Measurements from ENCODE around the gene SLC2A4RG.
"Not testable (repeated sequence)": the region's sequence is repeated elsewhere in the genome, so short reads cannot be mapped to it uniquely, and the experiment has no call there.

SLC2A4RG gene

DNA sequence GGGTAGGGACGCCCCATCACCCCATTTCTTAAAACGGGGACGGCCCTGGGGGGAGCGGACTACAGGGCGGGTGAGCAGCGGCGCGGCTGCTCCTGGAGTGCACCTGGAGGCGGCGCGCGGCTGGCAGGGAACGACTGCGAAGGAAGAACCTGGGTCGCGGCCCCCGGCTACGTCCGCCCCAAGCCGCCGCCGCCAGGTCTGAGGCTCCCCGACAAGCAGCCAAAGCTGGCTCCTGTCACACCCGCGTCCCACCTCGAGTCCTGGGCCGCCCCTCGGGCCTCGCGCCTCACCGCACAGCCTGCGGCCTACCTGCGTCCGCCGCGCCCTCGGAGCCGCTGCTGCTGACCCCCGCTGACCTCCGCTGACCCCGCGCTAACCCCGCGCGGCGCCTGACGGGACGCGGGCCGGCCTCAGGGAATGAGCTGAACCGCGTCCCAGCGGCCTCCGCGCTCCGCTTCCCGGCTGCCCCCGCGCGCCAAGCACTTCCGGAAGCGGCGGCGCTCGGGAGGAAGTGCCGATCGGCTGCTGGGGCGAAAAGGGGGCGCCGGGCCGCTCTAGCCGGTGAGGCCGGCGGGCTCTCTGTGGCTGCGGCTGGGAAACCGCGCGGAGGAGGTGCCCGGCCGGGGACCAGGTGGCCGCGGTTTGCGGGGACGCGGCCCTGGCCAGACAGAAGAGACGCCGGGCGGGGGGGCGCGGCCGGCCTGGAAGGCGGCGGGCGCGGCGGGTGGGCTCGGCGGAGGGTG lies 31.8 kb upstream of the SLC2A4RG start, which contains the start of the genes ARFRP1 and ZGPAT:
Gene ARFRP1, minus strand, starts transcription at position 419 of the 743 bp plus-strand sequence. CDS start 885 bp downstream, outside the sequence.
Gene ZGPAT, plus strand, starts transcription at position 482 of the 743 bp plus-strand sequence. CDS start 542 bp downstream, outside the sequence.
- H3K27me3 ChIP-seq (ENCODE audit: control insufficient read depth in 1 of 2, insufficient read depth in 2 of 2, low read length in 2 of 2) = no peaks in the 10 kb centered on the region
- peak within 1 kb of the TSS; percentile 57 for H3K9ac ChIP-seq (ENCODE audit: low read length)
- H3K4me3 ChIP-seq (ENCODE audit: low read depth in 1 of 2, low read length in 2 of 2) = peak within 1 kb of the TSS; percentile 71 to 78
- H3K36me3 ChIP-seq (ENCODE audit: insufficient read depth, low read length) = peaks cover 41% of the 10 kb centered on the region
- H3K4me1 ChIP-seq (ENCODE audit: insufficient read depth, low read length) = peaks cover 26% of the 10 kb centered on the region
- H3K27ac ChIP-seq (ENCODE audit: low read depth, low read length) = peak within 1 kb of the TSS; percentile 83
- H3K9me3 ChIP-seq (ENCODE audit: low read length) = no peaks in the 10 kb centered on the region

DNA sequence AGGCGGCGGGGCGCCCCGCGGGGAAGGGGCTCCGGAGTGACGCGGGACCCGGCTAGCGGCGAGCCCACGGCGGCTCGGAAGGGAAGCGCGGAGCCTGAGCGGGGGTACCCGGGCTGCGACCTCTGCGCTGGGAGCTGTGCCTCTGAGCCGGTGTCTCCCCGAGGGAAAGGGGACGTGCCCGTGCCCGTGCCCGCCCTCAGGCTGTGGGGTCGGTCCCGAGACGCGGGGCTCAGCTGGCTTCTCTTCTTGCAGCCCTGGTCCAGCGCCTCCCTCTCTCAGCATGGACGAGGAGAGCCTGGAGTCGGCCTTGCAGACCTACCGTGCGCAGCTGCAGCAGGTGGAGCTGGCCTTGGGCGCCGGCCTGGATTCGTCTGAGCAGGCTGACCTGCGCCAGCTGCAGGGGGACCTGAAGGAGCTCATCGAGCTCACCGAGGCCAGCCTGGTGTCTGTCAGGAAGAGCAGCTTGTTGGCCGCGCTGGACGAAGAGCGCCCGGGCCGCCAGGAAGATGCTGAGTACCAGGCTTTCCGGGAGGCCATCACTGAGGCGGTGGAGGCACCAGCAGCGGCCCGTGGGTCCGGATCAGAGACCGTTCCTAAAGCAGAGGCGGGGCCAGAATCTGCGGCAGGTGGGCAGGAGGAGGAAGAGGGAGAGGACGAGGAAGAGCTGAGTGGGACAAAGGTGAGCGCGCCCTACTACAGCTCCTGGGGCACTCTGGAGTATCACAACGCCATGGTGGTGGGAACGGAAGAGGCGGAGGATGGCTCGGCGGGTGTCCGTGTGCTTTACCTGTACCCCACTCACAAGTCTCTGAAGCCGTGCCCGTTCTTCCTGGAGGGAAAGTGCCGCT lies 31.1 kb upstream of the SLC2A4RG start:
- H3K4me1 ChIP-seq (ENCODE audit: insufficient read depth, low read length) = peaks cover 26% of the 10 kb centered on the region
- H3K9me3 ChIP-seq (ENCODE audit: low read length) = no peaks in the 10 kb centered on the region
- no peaks in the 10 kb centered on the region for H3K27me3 ChIP-seq (ENCODE audit: control insufficient read depth in 1 of 2, insufficient read depth in 2 of 2, low read length in 2 of 2)
- no peak overlapping the region for H3K9ac ChIP-seq (ENCODE audit: low read length)
- peak overlapping the region; percentile 63 to 78 for H3K4me3 ChIP-seq (ENCODE audit: low read depth in 1 of 2, low read length in 2 of 2)
- H3K36me3 ChIP-seq (ENCODE audit: insufficient read depth, low read length) = peaks cover 41% of the 10 kb centered on the region
- H3K27ac ChIP-seq (ENCODE audit: low read depth, low read length) = peak overlapping the region; percentile 41

DNA sequence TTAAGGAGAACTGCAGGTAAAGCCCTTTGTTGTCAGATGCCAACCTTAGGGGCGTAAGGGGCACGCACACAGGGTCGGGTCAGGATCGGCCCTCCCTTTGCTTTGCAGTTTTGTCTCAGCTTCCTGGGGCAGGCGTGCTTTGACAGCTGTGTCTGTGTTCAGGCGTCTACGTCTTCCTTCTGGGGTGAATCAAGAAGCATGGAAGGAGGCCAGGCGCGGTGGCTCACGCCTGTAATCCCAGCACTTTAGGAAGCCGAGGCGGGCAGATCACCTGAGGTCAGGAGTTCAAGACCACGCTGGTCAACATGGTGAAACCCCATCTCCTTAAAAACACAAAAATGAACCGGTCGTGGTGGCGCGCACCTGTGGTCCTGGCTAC lies 30.4 kb upstream of the SLC2A4RG start:
- Histone ChIP-seq H3K36me3 (ENCODE audit: insufficient read depth, low read length) (peaks cover 41% of the 10 kb centered on the region), H3K27ac (ENCODE audit: low read depth, low read length) (no peak overlapping the region), H3K9ac (ENCODE audit: low read length) (no peak overlapping the region), H3K4me1 (ENCODE audit: insufficient read depth, low read length) (peaks cover 26% of the 10 kb centered on the region), H3K27me3 (ENCODE audit: control insufficient read depth in 1 of 2, insufficient read depth in 2 of 2, low read length in 2 of 2) (no peaks in the 10 kb centered on the region), H3K9me3 (ENCODE audit: low read length) (no peaks in the 10 kb centered on the region), H3K4me3 (ENCODE audit: low read depth in 1 of 2, low read length in 2 of 2) (peak overlapping the region; percentile 63 to 78)

DNA sequence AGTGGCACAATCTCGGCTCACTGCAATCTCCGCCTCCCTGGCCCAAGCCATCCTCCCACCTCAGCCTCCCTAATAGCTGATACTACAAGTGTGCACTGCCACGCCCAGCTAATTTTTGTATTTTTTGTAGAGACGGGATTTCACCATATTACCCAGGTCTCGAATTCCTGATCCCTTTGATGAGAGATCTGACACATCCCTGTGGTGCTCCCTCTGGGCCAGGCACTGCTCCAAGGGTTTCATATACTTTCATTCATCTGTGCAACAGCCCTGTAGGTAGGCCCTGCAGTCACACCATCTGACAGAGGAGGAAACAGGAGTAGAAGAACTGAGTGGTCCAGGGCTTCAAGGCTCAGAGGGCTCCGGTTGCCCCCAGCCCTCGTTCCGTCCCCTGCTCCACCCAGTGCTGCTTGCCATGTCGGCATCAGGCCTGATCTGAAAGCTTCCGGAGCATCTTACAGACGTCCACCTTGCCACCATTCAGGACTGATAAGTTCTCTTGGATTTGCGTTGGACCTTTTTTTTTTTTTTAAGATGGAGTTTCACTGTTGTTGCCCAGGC lies 28.4 kb upstream of the SLC2A4RG start:
- H3K27me3 ChIP-seq (ENCODE audit: control insufficient read depth in 1 of 2, insufficient read depth in 2 of 2, low read length in 2 of 2) = no peaks in the 10 kb centered on the region
- peaks cover 23% of the 10 kb centered on the region for H3K36me3 ChIP-seq (ENCODE audit: insufficient read depth, low read length)
- no peak overlapping the region for H3K27ac ChIP-seq (ENCODE audit: low read depth, low read length)
- H3K9me3 ChIP-seq (ENCODE audit: low read length) = no peaks in the 10 kb centered on the region
- H3K9ac ChIP-seq (ENCODE audit: low read length) = no peak overlapping the region
- no peak overlapping the region for H3K4me3 ChIP-seq (ENCODE audit: low read depth in 1 of 2, low read length in 2 of 2)
- peaks cover 23% of the 10 kb centered on the region for H3K4me1 ChIP-seq (ENCODE audit: insufficient read depth, low read length)

DNA sequence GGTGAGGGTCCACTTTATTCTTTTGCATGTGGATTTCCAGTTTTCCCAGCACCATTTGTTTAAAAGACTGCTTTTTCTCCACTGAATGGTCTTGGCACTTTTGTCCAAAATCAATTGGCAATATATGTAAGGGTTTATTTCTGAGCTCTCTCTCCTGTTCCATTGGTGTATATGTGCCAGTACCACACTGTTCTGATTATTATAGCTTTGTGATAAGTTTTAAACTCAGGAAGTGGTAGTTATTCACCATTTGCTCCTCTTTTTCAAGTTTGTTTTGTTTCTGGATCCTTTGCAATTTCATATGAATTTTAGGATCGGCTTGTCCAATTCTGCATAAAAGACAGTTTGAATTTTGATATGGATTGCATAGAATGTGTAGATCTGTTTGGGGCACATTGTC lies 27.4 kb upstream of the SLC2A4RG start:
- Histone ChIP-seq H3K9me3 (ENCODE audit: low read length) (no peaks in the 10 kb centered on the region), H3K27me3 (ENCODE audit: control insufficient read depth in 1 of 2, insufficient read depth in 2 of 2, low read length in 2 of 2) (no peaks in the 10 kb centered on the region), H3K36me3 (ENCODE audit: insufficient read depth, low read length) (peaks cover 23% of the 10 kb centered on the region), H3K4me3 (ENCODE audit: low read depth in 1 of 2, low read length in 2 of 2) (no peak overlapping the region), H3K9ac (ENCODE audit: low read length) (no peak overlapping the region), H3K4me1 (ENCODE audit: insufficient read depth, low read length) (peaks cover 14% of the 10 kb centered on the region), H3K27ac (ENCODE audit: low read depth, low read length) (no peak overlapping the region)

DNA sequence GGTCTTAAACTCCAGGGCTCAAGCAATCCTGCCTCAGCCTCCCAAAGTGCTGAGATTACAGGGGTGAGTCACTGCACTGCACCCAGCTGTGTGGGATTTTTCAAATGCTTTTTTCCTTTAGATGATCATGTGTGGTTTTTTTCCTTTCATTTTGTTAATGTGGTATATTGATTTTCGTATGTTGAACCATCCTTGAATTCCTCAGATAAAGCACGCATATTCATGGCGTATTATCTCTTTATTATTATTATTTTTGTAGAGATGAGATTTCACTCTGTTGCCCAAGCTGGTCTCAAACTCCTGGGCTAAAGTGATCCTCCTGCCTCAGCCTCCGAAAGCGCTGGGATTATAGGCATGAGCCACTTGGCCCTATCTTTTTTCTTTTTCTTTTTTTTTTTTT lies 24.7 kb upstream of the SLC2A4RG start:
- peaks cover 3% of the 10 kb centered on the region for H3K9me3 ChIP-seq (ENCODE audit: low read length)
- peaks cover 3% of the 10 kb centered on the region for H3K4me1 ChIP-seq (ENCODE audit: insufficient read depth, low read length)
- H3K9ac ChIP-seq (ENCODE audit: low read length) = no peak overlapping the region
- no peak overlapping the region for H3K27ac ChIP-seq (ENCODE audit: low read depth, low read length)
- no peaks in the 10 kb centered on the region for H3K27me3 ChIP-seq (ENCODE audit: control insufficient read depth in 1 of 2, insufficient read depth in 2 of 2, low read length in 2 of 2)
- H3K4me3 ChIP-seq (ENCODE audit: low read depth in 1 of 2, low read length in 2 of 2) = no peak overlapping the region
- H3K36me3 ChIP-seq (ENCODE audit: insufficient read depth, low read length) = peaks cover 18% of the 10 kb centered on the region

DNA sequence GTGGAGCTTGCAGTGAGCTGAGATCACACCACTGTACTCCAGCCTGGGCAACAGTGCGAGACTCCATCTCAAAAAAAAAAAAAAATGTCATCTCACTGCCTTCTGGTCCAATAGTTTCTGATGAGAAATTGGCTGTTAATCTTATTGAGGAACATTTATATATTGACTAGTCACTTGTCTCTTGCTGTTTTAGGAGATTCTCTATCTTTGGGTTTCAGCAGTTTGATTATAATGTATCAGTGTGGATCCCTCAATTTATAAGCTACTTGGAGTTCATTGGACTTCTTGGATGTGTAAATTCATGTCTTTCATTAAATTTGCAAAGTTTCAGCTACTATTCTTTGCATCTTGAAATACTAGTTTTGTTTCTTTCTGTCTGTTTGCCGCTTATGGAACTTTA lies 20.6 kb upstream of the SLC2A4RG start:
- H3K4me3 ChIP-seq (ENCODE audit: low read depth in 1 of 2, low read length in 2 of 2) = no peak overlapping the region
- H3K9ac ChIP-seq (ENCODE audit: low read length) = no peak overlapping the region
- no peaks in the 10 kb centered on the region for H3K27me3 ChIP-seq (ENCODE audit: control insufficient read depth in 1 of 2, insufficient read depth in 2 of 2, low read length in 2 of 2)
- H3K36me3 ChIP-seq (ENCODE audit: insufficient read depth, low read length) = peaks cover 19% of the 10 kb centered on the region
- no peaks in the 10 kb centered on the region for H3K4me1 ChIP-seq (ENCODE audit: insufficient read depth, low read length)
- no peak overlapping the region for H3K27ac ChIP-seq (ENCODE audit: low read depth, low read length)
- peaks cover 3% of the 10 kb centered on the region for H3K9me3 ChIP-seq (ENCODE audit: low read length)

DNA sequence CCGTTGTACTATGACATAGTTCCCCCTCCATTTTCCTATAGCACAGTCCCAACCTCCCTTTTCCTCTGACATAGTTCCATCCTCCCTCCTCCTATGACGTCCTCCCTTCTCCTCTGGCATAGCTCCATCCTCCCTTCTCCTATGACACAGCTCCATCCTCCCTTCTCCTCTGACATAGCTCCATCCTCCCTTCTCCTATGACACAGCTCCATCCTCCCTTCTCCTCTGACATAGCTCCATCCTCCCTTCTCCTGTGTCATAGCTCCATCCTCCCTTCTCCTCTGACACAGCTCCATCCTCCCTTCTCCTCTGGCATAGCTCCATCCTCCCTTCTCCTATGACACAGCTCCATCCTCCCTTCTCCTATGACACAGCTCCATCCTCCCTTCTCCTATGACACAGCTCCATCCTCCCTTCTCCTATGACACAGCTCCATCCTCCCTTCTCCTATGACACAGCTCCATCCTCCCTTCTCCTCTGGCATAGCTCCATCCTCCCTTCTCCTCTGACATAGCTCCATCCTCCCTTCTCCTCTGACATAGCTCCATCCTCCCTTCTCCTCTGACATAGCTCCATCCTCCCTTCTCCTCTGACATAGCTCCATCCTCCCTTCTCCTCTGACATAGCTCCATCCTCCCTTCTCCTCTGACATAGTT lies 16.5 kb upstream of the SLC2A4RG start:
- H3K36me3 ChIP-seq (ENCODE audit: insufficient read depth, low read length) = not testable (repeated sequence)

DNA sequence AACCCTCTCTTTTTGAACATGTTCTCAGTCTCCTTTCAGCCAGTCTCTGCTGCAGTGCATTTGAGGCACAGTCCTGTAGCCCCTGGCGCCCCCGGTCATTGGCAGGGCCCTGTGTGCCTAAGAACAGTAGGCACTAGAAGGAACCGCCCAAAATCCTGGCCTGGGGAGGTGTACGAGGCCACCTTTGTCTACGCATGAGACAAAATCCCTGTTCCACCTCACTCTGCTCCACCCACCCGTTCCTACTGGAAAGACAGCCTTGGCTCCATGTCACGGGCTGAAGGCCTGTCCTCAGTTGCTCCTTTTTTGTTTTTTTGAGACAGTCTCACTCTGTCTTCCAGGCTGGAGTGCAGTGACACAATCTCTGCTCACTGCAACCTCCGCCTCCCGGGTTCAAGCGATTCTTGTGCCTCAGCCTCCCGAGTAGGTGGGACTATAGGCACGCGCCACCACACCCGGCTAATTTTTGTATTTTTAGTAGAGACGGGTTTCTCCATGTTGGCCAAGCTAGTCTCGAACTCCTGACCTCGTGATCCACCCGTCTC lies 9.3 kb upstream of the SLC2A4RG start:
- H3K4me1 ChIP-seq (ENCODE audit: insufficient read depth, low read length); H3K9ac ChIP-seq (ENCODE audit: low read length); H3K27me3 ChIP-seq (ENCODE audit: control insufficient read depth in 1 of 2, insufficient read depth in 2 of 2, low read length in 2 of 2); H3K4me3 ChIP-seq (ENCODE audit: low read depth in 1 of 2, low read length in 2 of 2); H3K27ac ChIP-seq (ENCODE audit: low read depth, low read length); H3K9me3 ChIP-seq (ENCODE audit: low read length): not testable (repeated sequence)
- peaks cover 26% of the 10 kb centered on the region for H3K36me3 ChIP-seq (ENCODE audit: insufficient read depth, low read length)

More for the DNA sequence above, 16.5 kb upstream of the SLC2A4RG start:
- not testable (repeated sequence) for H3K9ac ChIP-seq (ENCODE audit: low read length); H3K4me3 ChIP-seq (ENCODE audit: low read depth in 1 of 2, low read length in 2 of 2); H3K27ac ChIP-seq (ENCODE audit: low read depth, low read length); H3K27me3 ChIP-seq (ENCODE audit: control insufficient read depth in 1 of 2, insufficient read depth in 2 of 2, low read length in 2 of 2); H3K9me3 ChIP-seq (ENCODE audit: low read length); H3K4me1 ChIP-seq (ENCODE audit: insufficient read depth, low read length)

DNA sequence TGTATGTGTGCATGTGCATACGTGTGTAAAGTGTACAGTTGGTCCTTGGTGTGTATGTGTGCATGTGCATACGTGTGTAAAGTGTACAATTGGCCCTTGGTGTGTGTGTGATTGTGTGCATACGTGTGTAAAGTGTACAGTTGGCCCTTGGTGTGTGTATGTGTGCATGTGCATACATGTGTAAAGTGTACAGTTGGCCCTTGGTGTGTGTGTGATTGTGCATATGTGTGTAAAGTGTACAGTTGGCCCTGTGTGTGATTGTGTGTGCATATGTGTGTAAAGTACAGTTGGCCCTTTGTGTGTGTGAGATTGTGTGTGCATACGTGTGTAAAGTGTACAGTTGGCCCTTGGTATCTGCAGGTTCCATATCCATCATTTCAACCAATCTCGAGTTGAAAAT lies 8.2 kb upstream of the SLC2A4RG start:
- H3K9ac ChIP-seq (ENCODE audit: low read length) = no peak overlapping the region
- no peak overlapping the region for H3K27ac ChIP-seq (ENCODE audit: low read depth, low read length)
- no peak overlapping the region for H3K4me3 ChIP-seq (ENCODE audit: low read depth in 1 of 2, low read length in 2 of 2)
- peaks cover 27% of the 10 kb centered on the region for H3K36me3 ChIP-seq (ENCODE audit: insufficient read depth, low read length)
- H3K27me3 ChIP-seq (ENCODE audit: control insufficient read depth in 1 of 2, insufficient read depth in 2 of 2, low read length in 2 of 2) = no peaks in the 10 kb centered on the region
- H3K9me3 ChIP-seq (ENCODE audit: low read length) = no peaks in the 10 kb centered on the region
- no peaks in the 10 kb centered on the region for H3K4me1 ChIP-seq (ENCODE audit: insufficient read depth, low read length)

Data from muscle layer of colon (tissue), 2 donors.